ENCODE data around the gene CISH. TPM values are rescaled to one million over a fixed set of nuclear protein-coding genes. Genes with fewer than 3 reads are reported as not detected.

CISH gene
- total and polyA plus RNA-seq, 9 of the 15 experiments (the other 6 are each of a cell fraction or from before 2014, with no cell fraction given) = 1.7 to 47.7 (median 18.3) TPM

GRCh38 chr3:50574444-50574831 is 37.1 kb downstream of the CISH start:
- ATAC-seq = no peak
- H3K27ac ChIP-seq (ENCODE audit: extremely low read depth, low read depth, low read length) = peak overlapping the region; percentile 57; the same call in 2 of the 3 replicates
- no peak overlapping the region for H2AFZ ChIP-seq (ENCODE audit: low read depth, low read length)
- WGBS (ENCODE audit: insufficient coverage, low coverage, missing lambda C conversion rate) = 25% methylated on average over 1 of the region's 1 CpG
- intact Hi-C loops (cut with micrococcal nuclease) (no loop called here), in situ Hi-C loops (cut with MboI) (loop anchor here (5.0 kb wide), 1 partner anchor 83 kb away; no protein-coding TSS in a partner anchor)
- H3K4me3 ChIP-seq = no peak overlapping the region
- peaks cover 15% of the 10 kb centered on the region for H3K79me2 ChIP-seq (ENCODE audit: control insufficient read depth, insufficient read depth, low read length)
- H3K27me3 ChIP-seq (ENCODE audit: control insufficient read depth in 2 of 2, insufficient read depth in 2 of 2, low read length in 2 of 2) = no peaks in the 10 kb centered on the region
- H4K20me1 ChIP-seq (replicated peaks; ENCODE audit: control insufficient read depth, insufficient read depth, low read length) = no peaks in the 10 kb centered on the region
- BruUV-seq (replicated peaks) = no TSS peak
- TF ChIP-seq CC2D1A (IDR thresholded peaks at IDR 0.05) (no peak), BCL6 (CRISPR knock-in tag; IDR thresholded peaks at IDR 0.05) (no peak)
- peak overlapping the region; percentile 26 to 84; a peak in 2 of 4 replicates for H3K9ac ChIP-seq (ENCODE audit: insufficient read depth in 1 of 2, low read depth in 2 of 2, low read length in 2 of 2)
- no peak for FAIRE-seq
- H3K9me3 ChIP-seq (replicated peaks; ENCODE audit: control insufficient read depth, insufficient read depth, low read depth, low read length) = no peaks in the 10 kb centered on the region
- CTCF ChIA-PET (ENCODE audit: low intra/inter-chr PET ratio) = interaction anchor here (5.6 kb wide), 1 partner anchor 40 kb away, joined by 56 read pairs; the partner anchor contains the start of genes CISH and MAPKAPK3
- no peak for DNase-seq (ENCODE audit: extremely low read depth in 1 of 4, low spot score in 3 of 4)
- peak overlapping the region; percentile 4; the same call in 1 of the 2 replicates for H3K4me2 ChIP-seq (ENCODE audit: insufficient read depth, low read length)
- peaks cover 41 to 58% of the 10 kb centered on the region in 2 experiments; a peak in 4 of 5 replicates for H3K4me1 ChIP-seq (replicated peaks in 1 of 2; ENCODE audit: control insufficient read depth in 2 of 2, insufficient read depth in 2 of 2, low read length in 2 of 2)
- POLR2A ChIA-PET = interaction anchor here (1.0 to 1.2 kb wide), 2 partner anchors 14 to 28 kb away, joined by 3 read pairs; no protein-coding TSS in a partner anchor
- peaks cover 42% of the 10 kb centered on the region; the same call in 2 of the 3 replicates for H3K36me3 ChIP-seq (ENCODE audit: control insufficient read depth, insufficient read depth, low read length)
- no peaks in the 10 kb centered on the region for H3K9me1 ChIP-seq (ENCODE audit: control insufficient read depth, insufficient read depth, low read length)

DNA sequence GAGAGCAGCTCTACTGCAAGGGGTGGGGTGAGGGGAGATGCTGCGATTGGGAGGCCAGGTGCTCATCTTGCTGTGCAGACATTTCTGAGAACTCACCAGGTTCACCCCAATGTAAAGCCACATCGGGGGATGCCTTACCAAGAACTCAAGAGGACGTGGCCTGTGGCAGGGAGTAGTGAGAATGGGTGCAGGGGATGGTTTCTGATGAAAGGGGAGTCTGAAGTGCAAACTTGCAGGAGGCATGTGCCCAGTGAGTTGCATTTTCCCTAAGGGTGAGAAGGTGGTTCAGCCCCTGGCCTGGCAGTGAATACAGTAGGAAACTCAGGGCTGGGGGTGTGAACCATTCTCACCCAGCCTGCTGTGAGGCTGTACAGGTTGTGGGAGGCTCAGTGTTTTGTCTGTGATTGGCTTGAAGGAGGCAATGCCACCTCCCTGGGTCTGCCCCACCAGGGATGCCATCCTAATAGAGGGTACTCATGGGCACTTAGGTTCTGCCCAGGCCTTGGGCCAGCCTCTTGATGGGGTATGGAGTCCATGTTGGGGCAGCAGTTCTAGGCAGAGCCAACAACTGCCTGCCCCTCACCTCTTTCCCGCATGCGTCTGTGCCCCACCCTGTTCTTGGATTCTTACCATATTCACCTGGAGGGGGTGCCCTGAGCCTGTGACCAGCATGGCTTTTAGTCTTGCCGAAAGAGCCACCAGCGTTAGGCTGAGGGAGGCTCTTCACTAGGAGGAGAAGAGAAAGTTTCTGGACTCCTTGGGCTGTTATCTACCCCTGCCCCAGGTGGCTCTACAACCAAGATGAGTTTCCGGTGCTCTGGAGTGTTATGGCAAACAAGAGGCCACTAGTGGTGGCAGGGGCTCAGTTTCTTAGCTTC is 37.8 kb downstream of the CISH start:
- POLR2A ChIA-PET = interaction anchor here (1.0 to 1.2 kb wide), 3 partner anchors 15 to 39 kb away, joined by 3 read pairs; no protein-coding TSS in a partner anchor
- Histone ChIP-seq H3K9ac (ENCODE audit: insufficient read depth in 1 of 2, low read depth in 2 of 2, low read length in 2 of 2) (peak overlapping the region; percentile 28 to 84; a peak in 3 of 4 replicates), H3K27me3 (ENCODE audit: control insufficient read depth in 2 of 2, insufficient read depth in 2 of 2, low read length in 2 of 2) (no peaks in the 10 kb centered on the region), H3K4me2 (ENCODE audit: insufficient read depth, low read length) (peak overlapping the region; percentile 4; the same call in 1 of the 2 replicates), H3K79me2 (ENCODE audit: control insufficient read depth, insufficient read depth, low read length) (peaks cover 15% of the 10 kb centered on the region), H3K27ac (ENCODE audit: extremely low read depth, low read depth, low read length) (peak overlapping the region; percentile 57; the same call in 2 of the 3 replicates), H3K9me3 (replicated peaks; ENCODE audit: control insufficient read depth, insufficient read depth, low read depth, low read length) (no peaks in the 10 kb centered on the region), H3K9me1 (ENCODE audit: control insufficient read depth, insufficient read depth, low read length) (no peaks in the 10 kb centered on the region), H3K36me3 (ENCODE audit: control insufficient read depth, insufficient read depth, low read length) (peaks cover 39% of the 10 kb centered on the region; the same call in 2 of the 3 replicates), H2AFZ (ENCODE audit: low read depth, low read length) (no peak overlapping the region), H3K4me3 (no peak overlapping the region), H3K4me1 (replicated peaks in 1 of 2; ENCODE audit: control insufficient read depth in 2 of 2, insufficient read depth in 2 of 2, low read length in 2 of 2) (peaks cover 46 to 58% of the 10 kb centered on the region in 2 experiments; a peak in 4 of 5 replicates), H4K20me1 (replicated peaks; ENCODE audit: control insufficient read depth, insufficient read depth, low read length) (no peaks in the 10 kb centered on the region)
- CTCF ChIA-PET (ENCODE audit: low intra/inter-chr PET ratio) = interaction anchor here (5.6 kb wide), 1 partner anchor 40 kb away, joined by 56 read pairs; the partner anchor contains the start of genes CISH and MAPKAPK3
- no TSS peak for BruUV-seq (replicated peaks)
- peak; percentile 48 for ATAC-seq
- in situ Hi-C loops (cut with MboI) (loop anchor here (5.0 kb wide), 1 partner anchor 83 kb away; no protein-coding TSS in a partner anchor), intact Hi-C loops (cut with micrococcal nuclease) (no loop called here)
- peak; percentile 80 for FAIRE-seq
- DNase-seq (ENCODE audit: extremely low read depth in 1 of 4, low spot score in 3 of 4) = peak; percentile 30 to 57 (median 42)
- 27% methylated on average over 5 of the region's 8 CpGs for WGBS (ENCODE audit: insufficient coverage, low coverage, missing lambda C conversion rate)
- TF ChIP-seq, protein P1, sequence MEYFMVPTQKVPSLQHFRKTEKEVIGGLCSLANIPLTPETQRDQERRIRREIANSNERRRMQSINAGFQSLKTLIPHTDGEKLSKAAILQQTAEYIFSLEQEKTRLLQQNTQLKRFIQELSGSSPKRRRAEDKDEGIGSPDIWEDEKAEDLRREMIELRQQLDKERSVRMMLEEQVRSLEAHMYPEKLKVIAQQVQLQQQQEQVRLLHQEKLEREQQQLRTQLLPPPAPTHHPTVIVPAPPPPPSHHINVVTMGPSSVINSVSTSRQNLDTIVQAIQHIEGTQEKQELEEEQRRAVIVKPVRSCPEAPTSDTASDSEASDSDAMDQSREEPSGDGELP (CRISPR knock-in tag; IDR thresholded peaks at IDR 0.05; ENCODE audit: borderline replicate concordance) = peak; percentile 25; the same call in 1 of the 2 replicates
- TF ChIP-seq ZNF518B (CRISPR knock-in tag; IDR thresholded peaks at IDR 0.05) = no peak
- TF ChIP-seq POLR2B (IDR thresholded peaks at IDR 0.05; ENCODE audit: low read depth, partially characterized antibody) = no peak
- peak in 1 of 2 experiments; percentile 61; a peak in 3 of 4 replicates for TF ChIP-seq RAD21 (CRISPR knock-in tag; conservative IDR thresholded peaks at IDR 0.05 in 1 of 2, IDR thresholded peaks at IDR 0.05 in 1 of 2)
- TF ChIP-seq ZNF165 (CRISPR knock-in tag; IDR thresholded peaks at IDR 0.05; ENCODE audit: borderline replicate concordance) = no peak

Data from K562 (cell line).